OCI-LY3 (cell line): ENCODE measurements around the gene SKA1.
"Not testable (repeated sequence)": the region's sequence is repeated elsewhere in the genome, so short reads cannot be mapped to it uniquely, and the experiment has no call there.

Source experiments
- H2AFZ ChIP-seq: fragments of 200-600, 300-600 bp; shearing (Covaris generic); 2 replicates; pipeline ENCODE4 v1.6.0; 2014; ENCODE audit warnings: antibody characterized with exemption, low read depth, low read length
- H3K27ac ChIP-seq: fragments of 200-600, 300-600 bp; sonication (generic); 2 replicates; pipeline ENCODE4 v1.5.1; 2014; ENCODE audit warnings: mild to moderate bottlenecking, low read length, moderate library complexity, mixed read lengths
- H3K27me3 ChIP-seq: fragments of 200-600, 300-600 bp; sonication (generic); 2 replicates; pipeline ENCODE4 v1.6.1; 2014; ENCODE audit warnings: low read depth, low read length, mixed read lengths
- H3K36me3 ChIP-seq: fragments of 200-600, 300-600 bp; sonication (generic); replicated peaks from 2 replicates; pipeline ENCODE3; 2014; ENCODE audit warnings: low read depth, low read length, mixed read lengths
- H3K4me1 ChIP-seq: fragments of 300-600, 200-600 bp; sonication (generic); 2 replicates; pipeline ENCODE4 v1.6.1; 2014; ENCODE audit warnings: low read length, mixed read lengths
- H3K4me2 ChIP-seq: fragments of 200-600, 300-600 bp; sonication (generic); 2 replicates; pipeline ENCODE4 v1.6.1; 2014; ENCODE audit warnings: low read length, mixed read lengths
- H3K4me3 ChIP-seq: fragments of 300-600, 200-600 bp; sonication (generic); 2 replicates; pipeline ENCODE4 v1.5.1; 2014; ENCODE audit warnings: antibody characterized with exemption, mild to moderate bottlenecking, low read length, moderate library complexity
- H3K79me2 ChIP-seq: fragments of 300-600, 200-600 bp; shearing (Covaris generic); 2 replicates; pipeline ENCODE4 v1.6.1; 2014; ENCODE audit warnings: mild to moderate bottlenecking, low read length, mixed read lengths
- H3K9ac ChIP-seq: fragments of 300-600, 200-600 bp; shearing (Covaris generic); 2 replicates; pipeline ENCODE4 v1.6.0; 2014; ENCODE audit warnings: mild to moderate bottlenecking, low read length, moderate library complexity
- H3K9me3 ChIP-seq: fragments of 200-600, 300-600 bp; shearing (Covaris generic); 2 replicates; pipeline ENCODE4 v1.6.1; 2014; ENCODE audit warnings: low read length, mixed read lengths; ENCODE audit not compliant: insufficient read depth
- H4K20me1 ChIP-seq: fragments of 200-600, 300-600 bp; sonication (generic); 2 replicates; pipeline ENCODE4 v1.6.1; 2016; ENCODE audit warnings: low read length, mixed read lengths; ENCODE audit not compliant: insufficient read depth
- EZH2phosphoT487 ChIP-seq: fragments of 200-600 bp; shearing (Covaris generic); IDR thresholded peaks from 2 replicates; pipeline ENCODE4 v1.6.1; 2018; ENCODE audit warnings: antibody characterized with exemption, mixed run types, low read depth
- TF ChIP-seq, protein P1 (sequence below): fragments of 200-600, 300-600 bp; sonication (generic); IDR thresholded peaks from 2 replicates; pipeline ENCODE4 v1.5.1; 2014; ENCODE audit warnings: antibody characterized with exemption, low read length, low read depth

Gene SKA1

DNA sequence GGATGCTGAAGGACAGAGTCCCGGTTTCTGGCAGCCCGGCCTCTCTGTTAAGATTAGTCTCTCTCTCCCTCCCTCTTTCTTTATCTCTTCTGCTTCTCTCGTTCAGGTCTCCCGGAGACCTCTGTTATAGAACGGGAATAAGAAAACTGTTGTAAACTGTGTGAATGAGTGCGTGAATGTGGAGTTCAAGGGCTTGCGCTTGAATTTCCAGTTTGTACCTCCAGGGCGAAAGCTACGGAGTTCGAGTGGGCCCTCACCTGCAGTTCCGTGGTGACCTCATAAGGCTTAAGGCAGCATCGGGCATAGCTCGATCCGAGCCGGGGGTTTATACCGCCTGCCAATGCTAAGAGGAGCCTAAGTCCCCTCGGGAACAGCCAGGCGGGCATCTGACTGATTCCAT, 26.4 kb downstream of the SKA1 start:
- no peaks in the 10 kb centered on the region for H4K20me1 ChIP-seq
- no peak overlapping the region for H3K4me3 ChIP-seq
- H3K9ac ChIP-seq, result no peak overlapping the region
- no peak overlapping the region for H2AFZ ChIP-seq
- H3K9me3 ChIP-seq, result no peaks in the 10 kb centered on the region
- no peak overlapping the region for H3K4me2 ChIP-seq
- no peaks in the 10 kb centered on the region for H3K27me3 ChIP-seq
- no peaks in the 10 kb centered on the region for H3K36me3 ChIP-seq
- no peaks in the 10 kb centered on the region for H3K79me2 ChIP-seq
- no peak overlapping the region for H3K27ac ChIP-seq
- TF ChIP-seq, protein P1, sequence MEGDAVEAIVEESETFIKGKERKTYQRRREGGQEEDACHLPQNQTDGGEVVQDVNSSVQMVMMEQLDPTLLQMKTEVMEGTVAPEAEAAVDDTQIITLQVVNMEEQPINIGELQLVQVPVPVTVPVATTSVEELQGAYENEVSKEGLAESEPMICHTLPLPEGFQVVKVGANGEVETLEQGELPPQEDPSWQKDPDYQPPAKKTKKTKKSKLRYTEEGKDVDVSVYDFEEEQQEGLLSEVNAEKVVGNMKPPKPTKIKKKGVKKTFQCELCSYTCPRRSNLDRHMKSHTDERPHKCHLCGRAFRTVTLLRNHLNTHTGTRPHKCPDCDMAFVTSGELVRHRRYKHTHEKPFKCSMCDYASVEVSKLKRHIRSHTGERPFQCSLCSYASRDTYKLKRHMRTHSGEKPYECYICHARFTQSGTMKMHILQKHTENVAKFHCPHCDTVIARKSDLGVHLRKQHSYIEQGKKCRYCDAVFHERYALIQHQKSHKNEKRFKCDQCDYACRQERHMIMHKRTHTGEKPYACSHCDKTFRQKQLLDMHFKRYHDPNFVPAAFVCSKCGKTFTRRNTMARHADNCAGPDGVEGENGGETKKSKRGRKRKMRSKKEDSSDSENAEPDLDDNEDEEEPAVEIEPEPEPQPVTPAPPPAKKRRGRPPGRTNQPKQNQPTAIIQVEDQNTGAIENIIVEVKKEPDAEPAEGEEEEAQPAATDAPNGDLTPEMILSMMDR, result no peak
- no peak for TF ChIP-seq EZH2phosphoT487
- H3K4me1 ChIP-seq, result no peaks in the 10 kb centered on the region

DNA sequence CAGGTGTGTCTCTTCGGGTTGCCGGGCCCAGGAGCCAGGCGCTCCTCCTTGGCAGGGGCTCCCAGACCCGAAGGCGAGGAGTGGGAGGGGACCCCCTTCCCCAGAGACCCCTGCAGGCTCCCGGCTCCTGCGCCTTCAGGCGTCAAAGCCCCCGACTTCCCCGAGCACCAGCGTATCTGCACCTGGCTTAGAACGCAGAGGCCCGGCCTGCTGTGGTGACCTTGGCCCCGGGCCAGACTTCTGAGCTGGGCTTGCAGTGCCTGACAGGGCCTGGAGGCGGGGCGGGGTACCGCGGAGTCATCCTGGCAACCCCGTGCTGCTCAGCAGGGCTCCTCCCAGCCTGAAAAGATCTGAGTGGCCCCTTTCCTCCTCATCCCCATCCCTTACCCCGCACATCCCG, 27.0 kb downstream of the SKA1 start:
- no peak overlapping the region for H3K9ac ChIP-seq

DNA sequence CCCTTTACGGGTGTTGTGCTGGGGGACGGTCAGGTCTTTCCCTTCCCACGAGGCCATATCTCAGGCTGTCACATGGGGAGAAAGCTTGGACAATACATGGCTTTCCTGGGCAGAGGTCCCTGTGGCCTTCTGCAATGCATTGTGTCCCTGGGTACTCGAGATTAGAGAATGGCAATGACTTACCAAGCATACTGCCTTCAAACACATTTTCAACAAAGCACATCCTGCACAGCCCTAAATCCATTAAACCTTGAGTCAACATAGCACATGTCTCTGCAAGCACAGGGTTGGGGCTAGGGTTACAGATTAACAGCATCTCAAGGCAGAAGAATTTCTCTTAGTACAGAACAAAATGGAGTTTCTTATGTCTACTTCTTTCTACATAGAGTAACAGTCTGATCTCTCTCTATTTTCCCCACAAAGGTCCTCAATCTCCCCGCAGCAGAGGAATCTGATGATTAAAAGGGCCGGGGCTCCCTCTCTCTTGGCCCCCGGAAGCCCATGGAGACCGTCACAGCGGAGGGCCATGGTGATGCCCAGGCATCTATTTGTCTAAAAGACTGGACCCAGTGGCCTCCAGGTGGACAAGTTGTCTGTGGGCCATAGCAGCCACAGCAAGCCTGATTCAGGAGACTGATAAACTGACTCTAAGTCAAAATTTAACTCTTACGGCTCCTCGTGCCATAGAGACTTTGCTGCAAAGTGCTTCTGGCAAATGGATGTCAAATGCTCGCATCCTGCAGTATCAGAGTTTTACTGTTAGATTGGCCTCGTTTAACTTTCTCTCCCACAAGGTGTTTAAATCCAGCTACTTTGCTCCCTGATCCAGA, 30.1 kb downstream of the SKA1 start:
- H3K36me3 ChIP-seq, H3K9ac ChIP-seq, H3K4me1 ChIP-seq, H4K20me1 ChIP-seq, H3K79me2 ChIP-seq, H2AFZ ChIP-seq, H3K4me3 ChIP-seq, H3K27me3 ChIP-seq, H3K27ac ChIP-seq, H3K4me2 ChIP-seq, H3K9me3 ChIP-seq: not testable (repeated sequence)

More for the DNA sequence above, 27.0 kb downstream of the SKA1 start:
- H3K36me3 ChIP-seq, result no peaks in the 10 kb centered on the region
- no peaks in the 10 kb centered on the region for H3K9me3 ChIP-seq
- no peak overlapping the region for H2AFZ ChIP-seq
- H4K20me1 ChIP-seq, result no peaks in the 10 kb centered on the region
- no peaks in the 10 kb centered on the region for H3K4me1 ChIP-seq
- TF ChIP-seq, protein P1, result no peak
- no peak for TF ChIP-seq EZH2phosphoT487
- H3K4me3 ChIP-seq, result no peak overlapping the region
- no peaks in the 10 kb centered on the region for H3K27me3 ChIP-seq
- no peaks in the 10 kb centered on the region for H3K79me2 ChIP-seq
- H3K4me2 ChIP-seq, result no peak overlapping the region
- no peak overlapping the region for H3K27ac ChIP-seq

DNA sequence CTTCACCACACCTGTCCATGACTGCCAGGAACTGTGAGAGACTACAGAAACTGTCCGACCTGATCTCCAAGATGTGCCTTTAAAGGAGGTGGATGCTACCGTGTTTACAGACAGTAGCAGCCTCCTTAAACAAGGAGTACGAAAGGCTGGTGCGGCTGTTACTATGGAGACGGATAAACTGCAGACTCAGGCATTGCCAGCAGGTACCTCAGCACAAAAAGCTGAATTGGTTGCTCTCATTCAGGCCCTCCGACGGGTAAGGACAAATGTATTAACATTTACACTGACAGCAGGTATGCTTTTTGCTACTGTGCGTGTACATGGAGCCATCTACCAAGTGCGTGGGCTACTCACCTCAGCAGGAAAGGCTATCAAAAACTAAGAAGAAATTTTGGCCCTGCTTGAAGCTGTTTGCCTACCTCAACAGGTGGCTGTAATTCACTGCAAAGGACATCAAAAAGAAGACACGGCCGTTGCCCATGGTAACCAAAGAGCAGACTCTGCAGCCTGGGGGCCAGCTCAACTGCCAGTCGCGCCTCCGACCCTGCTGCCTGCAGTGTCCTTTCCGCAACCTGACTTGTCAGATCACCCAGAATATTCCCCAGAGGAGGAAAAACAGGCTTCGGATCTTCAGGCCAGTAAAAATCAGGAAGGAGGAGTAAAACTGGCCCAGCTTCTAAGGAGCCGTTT, 30.9 kb downstream of the SKA1 start:
- no peaks in the 10 kb centered on the region for H3K36me3 ChIP-seq
- no peaks in the 10 kb centered on the region for H3K4me1 ChIP-seq
- no peak overlapping the region for H3K4me3 ChIP-seq
- no peak overlapping the region for H3K27ac ChIP-seq
- no peaks in the 10 kb centered on the region for H3K9me3 ChIP-seq
- no peak for TF ChIP-seq EZH2phosphoT487
- TF ChIP-seq, protein P1, result no peak
- no peak overlapping the region for H3K4me2 ChIP-seq
- no peaks in the 10 kb centered on the region for H3K79me2 ChIP-seq
- H4K20me1 ChIP-seq, result no peaks in the 10 kb centered on the region
- no peak overlapping the region for H3K9ac ChIP-seq
- no peak overlapping the region for H2AFZ ChIP-seq
- peaks cover 9% of the 10 kb centered on the region; the same call in 1 of the 2 replicates for H3K27me3 ChIP-seq
